ENCODE measurements around the gene MCCC1.

MCCC1 gene

GRCh38 chr3:182989566-182989965, 109.7 kb downstream of the MCCC1 start:
- in situ Hi-C loops (cut with MboI; ENCODE audit: low sequenced_read_pairs) = no loop called here

- in situ Hi-C loops (cut with MboI; ENCODE audit: low sequenced_read_pairs) = no loop called here
These were observed 113.3 kb downstream of the MCCC1 start for GRCh38 chr3:182986021-182986420.

GRCh38 chr3:182983876-182984275, 115.4 kb downstream of the MCCC1 start:
- in situ Hi-C loops (cut with MboI; ENCODE audit: low sequenced_read_pairs) = no loop called here

- in situ Hi-C loops (cut with MboI; ENCODE audit: low sequenced_read_pairs) = no loop called here
These were observed 118.3 kb downstream of the MCCC1 start for GRCh38 chr3:182981038-182981380.

GRCh38 chr3:182980204-182981037, 118.9 kb downstream of the MCCC1 start, which contains the start of gene DCUN1D1:
TSS of gene DCUN1D1 (minus strand) at chr3:182980538. CDS start at chr3:182980489, 49 bp downstream.
- in situ Hi-C loops (cut with MboI; ENCODE audit: low sequenced_read_pairs) = no loop called here

- in situ Hi-C loops (cut with MboI; ENCODE audit: low sequenced_read_pairs) = no loop called here
These were observed 119.6 kb downstream of the MCCC1 start for GRCh38 chr3:182979674-182980191.

GRCh38 chr3:182979103-182979673, 120.1 kb downstream of the MCCC1 start:
- in situ Hi-C loops (cut with MboI; ENCODE audit: low sequenced_read_pairs) = no loop called here

- in situ Hi-C loops (cut with MboI; ENCODE audit: low sequenced_read_pairs) = no loop called here
These were observed 120.9 kb downstream of the MCCC1 start for GRCh38 chr3:182978387-182978786.

GRCh38 chr3:182973047-182973446, 126.2 kb downstream of the MCCC1 start:
- in situ Hi-C loops (cut with MboI; ENCODE audit: low sequenced_read_pairs) = no loop called here

- in situ Hi-C loops (cut with MboI; ENCODE audit: low sequenced_read_pairs) = no loop called here
These were observed 126.9 kb downstream of the MCCC1 start for GRCh38 chr3:182972387-182972786.

- in situ Hi-C loops (cut with MboI; ENCODE audit: low sequenced_read_pairs) = no loop called here
These were observed 127.7 kb downstream of the MCCC1 start for GRCh38 chr3:182971637-182972036.

- in situ Hi-C loops (cut with MboI; ENCODE audit: low sequenced_read_pairs) = no loop called here
These were observed 128.4 kb downstream of the MCCC1 start for GRCh38 chr3:182970811-182971418.

GRCh38 chr3:182969853-182970252, 129.4 kb downstream of the MCCC1 start:
- in situ Hi-C loops (cut with MboI; ENCODE audit: low sequenced_read_pairs) = no loop called here

- in situ Hi-C loops (cut with MboI; ENCODE audit: low sequenced_read_pairs) = no loop called here
These were observed 130.0 kb downstream of the MCCC1 start for GRCh38 chr3:182969277-182969676.

GRCh38 chr3:182967218-182968204, 131.8 kb downstream of the MCCC1 start:
- in situ Hi-C loops (cut with MboI; ENCODE audit: low sequenced_read_pairs) = no loop called here

GRCh38 chr3:182965861-182966366, 133.4 kb downstream of the MCCC1 start:
- in situ Hi-C loops (cut with MboI; ENCODE audit: low sequenced_read_pairs) = no loop called here
